OCI-LY7 (cell line): ENCODE data around the gene UNC5B. TPM values are rescaled to one million over a fixed set of nuclear protein-coding genes. Genes with fewer than 3 reads are reported as not detected.

Experiments used
- BruUV-seq: library from RNA; stranded (reverse); fragments of 400-500 nt; replicated peaks from 2 replicates; lab custom pipeline; 2021; lab: Mats Ljungman, UMichigan
- CTCF ChIA-PET: fragments of 300-600 bp; sonication (Branson Sonifier 250); formaldehyde crosslinking; loops from one replicate; lab custom pipeline; 2022; ENCODE audit warnings: antibody characterized with exemption; ENCODE audit not compliant: unreplicated experiment; lab: Charles Lee
- POLR2A ChIA-PET: fragments of 300-600 bp; sonication (Branson Sonifier 250); formaldehyde crosslinking; loops from one replicate; lab custom pipeline; 2022; ENCODE audit warnings: antibody characterized with exemption; lab: Charles Lee
- DNase-seq: peaks from one replicate; pipeline ENCODE4 v3.0.0-alpha.2; 2015; ENCODE audit warnings: low spot score
- H2AFZ ChIP-seq: fragments of 200-600 bp; sonication (generic), shearing (Covaris generic); 2 replicates; pipeline ENCODE4 v1.6.1; 2014; ENCODE audit warnings: mild to moderate bottlenecking, antibody characterized with exemption, low read length, moderate library complexity
- H3K27ac ChIP-seq: fragments of 200-600 bp; sonication (generic); 2 replicates; pipeline ENCODE4 v1.5.1; 2014; ENCODE audit warnings: mixed run types, low read depth, mild to moderate bottlenecking, moderate library complexity, low read length, inconsistent platforms; ENCODE audit not compliant: poor library complexity, severe bottlenecking
- H3K36me3 ChIP-seq: fragments of 200-600 bp; sonication (generic); 2 replicates; pipeline ENCODE4 v1.6.1; 2014; ENCODE audit warnings: mild to moderate bottlenecking, antibody characterized with exemption, low read length, moderate library complexity, mixed read lengths; ENCODE audit not compliant: insufficient read depth
- H3K4me1 ChIP-seq: fragments of 200-600 bp; sonication (generic); 2 replicates; pipeline ENCODE4 v1.5.1; 2014; ENCODE audit warnings: mild to moderate bottlenecking, low read length; ENCODE audit not compliant: insufficient read depth, poor library complexity, severe bottlenecking
- H3K4me2 ChIP-seq: fragments of 200-600 bp; sonication (generic); 2 replicates; pipeline ENCODE4 v1.6.1; 2014; ENCODE audit warnings: mild to moderate bottlenecking, low read length
- H3K4me3 ChIP-seq: fragments of 200-600 bp; sonication (generic); 2 replicates; pipeline ENCODE4 v1.5.1; 2014; ENCODE audit warnings: mild to moderate bottlenecking, low read depth, low read length; ENCODE audit not compliant: poor library complexity, severe bottlenecking
- H3K79me2 ChIP-seq: fragments of 200-600 bp; sonication (generic); 2 replicates; pipeline ENCODE4 v1.6.1; 2016; ENCODE audit warnings: low read depth, mild to moderate bottlenecking, low read length, moderate library complexity, mixed read lengths; ENCODE audit not compliant: insufficient read depth
- H3K9me2 ChIP-seq: fragments of 200-600 bp; sonication (generic); 2 replicates; pipeline ENCODE4 v1.6.1; 2016; ENCODE audit warnings: mild to moderate bottlenecking, low read length, mixed read lengths; ENCODE audit not compliant: insufficient read depth
- H3K9me3 ChIP-seq: fragments of 200-600 bp; sonication (generic); 2 replicates; pipeline ENCODE4 v1.6.1; 2014; ENCODE audit warnings: mild to moderate bottlenecking, mixed run types, low read length, mixed read lengths
- H4K20me1 ChIP-seq: fragments of 200-600 bp; sonication (generic); 2 replicates; pipeline ENCODE4 v1.6.1; 2014; ENCODE audit warnings: mild to moderate bottlenecking, antibody characterized with exemption, low read length, moderate library complexity, mixed read lengths; ENCODE audit not compliant: insufficient read depth
- EZH2phosphoT487 ChIP-seq: fragments of 200-600 bp; sonication (generic); IDR thresholded peaks from 2 replicates; pipeline ENCODE4 v1.6.1; 2018; ENCODE audit warnings: low read depth, borderline replicate concordance, mild to moderate bottlenecking, mixed run types, antibody characterized with exemption, low read length, moderate library complexity, mixed read lengths
- intact Hi-C: fragments of 100-400 bp; cut with micrococcal nuclease; formaldehyde crosslinking; loops from one replicate; pipeline ENCODE4 v1.10.0; 2022; ENCODE audit not compliant: unreplicated experiment
- total RNA-seq, 2 experiments: library from RNA; depleted of rRNA in 1 of 2; stranded (reverse); fragments of >200 nt in 1 of 2; shearing (Covaris generic) in 1 of 2; gene quantifications; 2 replicates each; pipeline ENCODE4 v1.2.3, GENCODE V29; 2014 to 2022
- TF ChIP-seq, protein P1 (sequence below): fragments of 200-600 bp; sonication (generic); conservative IDR thresholded peaks from 2 replicates; pipeline ENCODE4 v1.5.1; 2014; ENCODE audit warnings: mild to moderate bottlenecking, antibody characterized with exemption, low read length, moderate library complexity, mixed read lengths

UNC5B gene
- total RNA-seq, 2 experiments from 2014 or later, result not detected

DNA sequence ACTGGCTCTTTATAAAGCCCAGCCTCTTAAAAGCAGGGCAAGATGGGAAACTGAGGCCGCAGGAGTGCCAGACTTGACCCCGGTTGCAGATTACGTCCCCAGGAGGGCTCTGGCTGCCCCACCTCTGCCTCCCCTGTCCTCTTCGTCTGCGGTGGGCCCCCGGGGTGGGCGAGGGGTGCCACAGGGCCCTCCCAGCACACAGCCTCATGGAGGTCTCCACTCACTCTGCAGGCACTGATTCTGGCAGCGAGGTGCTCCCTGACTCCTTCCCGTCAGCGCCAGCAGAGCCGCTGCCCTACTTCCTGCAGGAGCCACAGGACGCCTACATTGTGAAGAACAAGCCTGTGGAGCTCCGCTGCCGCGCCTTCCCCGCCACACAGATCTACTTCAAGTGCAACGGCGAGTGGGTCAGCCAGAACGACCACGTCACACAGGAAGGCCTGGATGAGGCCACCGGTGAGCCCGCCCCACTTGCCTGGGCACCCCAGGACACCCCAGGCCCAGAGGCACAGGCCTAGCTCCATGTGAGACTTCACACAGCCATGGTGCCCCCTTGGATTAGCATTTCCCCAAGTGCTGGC lies 67.3 kb downstream of the UNC5B start:
- H3K4me2 ChIP-seq, result no peak overlapping the region
- H3K79me2 ChIP-seq, result no peaks in the 10 kb centered on the region
- intact Hi-C loops, result no loop called here
- no peak overlapping the region for H3K27ac ChIP-seq
- no peak overlapping the region for H2AFZ ChIP-seq
- DNase-seq, result no peak
- H3K4me3 ChIP-seq, result no peak overlapping the region
- TF ChIP-seq, protein P1, sequence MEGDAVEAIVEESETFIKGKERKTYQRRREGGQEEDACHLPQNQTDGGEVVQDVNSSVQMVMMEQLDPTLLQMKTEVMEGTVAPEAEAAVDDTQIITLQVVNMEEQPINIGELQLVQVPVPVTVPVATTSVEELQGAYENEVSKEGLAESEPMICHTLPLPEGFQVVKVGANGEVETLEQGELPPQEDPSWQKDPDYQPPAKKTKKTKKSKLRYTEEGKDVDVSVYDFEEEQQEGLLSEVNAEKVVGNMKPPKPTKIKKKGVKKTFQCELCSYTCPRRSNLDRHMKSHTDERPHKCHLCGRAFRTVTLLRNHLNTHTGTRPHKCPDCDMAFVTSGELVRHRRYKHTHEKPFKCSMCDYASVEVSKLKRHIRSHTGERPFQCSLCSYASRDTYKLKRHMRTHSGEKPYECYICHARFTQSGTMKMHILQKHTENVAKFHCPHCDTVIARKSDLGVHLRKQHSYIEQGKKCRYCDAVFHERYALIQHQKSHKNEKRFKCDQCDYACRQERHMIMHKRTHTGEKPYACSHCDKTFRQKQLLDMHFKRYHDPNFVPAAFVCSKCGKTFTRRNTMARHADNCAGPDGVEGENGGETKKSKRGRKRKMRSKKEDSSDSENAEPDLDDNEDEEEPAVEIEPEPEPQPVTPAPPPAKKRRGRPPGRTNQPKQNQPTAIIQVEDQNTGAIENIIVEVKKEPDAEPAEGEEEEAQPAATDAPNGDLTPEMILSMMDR, result no peak
- no peak for TF ChIP-seq EZH2phosphoT487
- no peaks in the 10 kb centered on the region for H4K20me1 ChIP-seq
- ChIA-PET POLR2A (no interaction called here), CTCF (no interaction called here)
- H3K9me3 ChIP-seq, result no peaks in the 10 kb centered on the region
- H3K4me1 ChIP-seq, result no peaks in the 10 kb centered on the region
- no peaks in the 10 kb centered on the region for H3K9me2 ChIP-seq
- BruUV-seq, result no TSS peak
- H3K36me3 ChIP-seq, result no peaks in the 10 kb centered on the region

DNA sequence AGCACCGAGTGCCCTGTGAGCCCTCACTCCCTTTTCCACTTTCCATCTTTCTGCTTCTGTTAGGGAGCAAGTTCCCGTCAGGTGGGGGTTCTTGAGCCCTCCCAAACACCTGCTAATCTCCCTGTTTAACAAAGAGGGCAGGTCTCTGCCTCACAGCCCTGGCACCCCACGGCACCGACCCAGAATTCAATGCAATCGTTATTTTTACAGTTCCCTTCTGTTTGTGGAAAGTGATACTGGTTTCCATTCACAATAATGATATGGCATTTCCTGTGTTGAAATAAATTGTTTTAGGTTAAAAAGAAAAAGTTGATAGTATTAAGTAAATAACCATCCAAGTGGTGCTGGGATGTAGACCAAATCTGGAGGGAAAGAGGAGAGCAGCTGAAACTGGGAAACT lies 67.8 kb downstream of the UNC5B start:
- Histone ChIP-seq H3K27ac (no peak overlapping the region), H3K4me2 (no peak overlapping the region), H3K79me2 (no peaks in the 10 kb centered on the region), H3K4me3 (no peak overlapping the region), H3K9me3 (no peaks in the 10 kb centered on the region), H4K20me1 (no peaks in the 10 kb centered on the region), H2AFZ (no peak overlapping the region), H3K36me3 (no peaks in the 10 kb centered on the region), H3K4me1 (no peaks in the 10 kb centered on the region), H3K9me2 (no peaks in the 10 kb centered on the region)
- ChIA-PET POLR2A (no interaction called here), CTCF (no interaction called here)
- intact Hi-C loops, result no loop called here
- no peak for DNase-seq
- no peak for TF ChIP-seq EZH2phosphoT487
- TF ChIP-seq, protein P1, result no peak
- no TSS peak for BruUV-seq

DNA sequence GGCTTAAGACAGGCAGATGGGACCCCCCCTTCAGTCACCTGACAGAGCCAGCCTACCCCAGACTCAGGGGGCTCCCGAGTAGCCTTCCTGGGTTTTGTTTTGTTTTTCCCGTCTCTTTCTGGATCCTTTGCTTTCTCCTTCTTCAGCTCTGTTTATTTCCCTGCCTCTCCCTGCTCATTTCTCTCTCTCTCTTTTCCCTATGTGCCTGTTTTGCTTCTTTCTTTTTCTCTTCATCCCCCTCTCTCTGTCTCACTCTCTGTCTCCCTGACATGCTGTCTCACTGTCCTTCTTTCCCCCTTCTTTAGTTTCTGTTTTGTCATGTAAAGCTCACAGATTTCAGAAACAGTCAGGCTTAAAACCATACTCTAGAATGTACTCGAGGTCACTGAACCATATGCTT lies 68.5 kb downstream of the UNC5B start:
- no TSS peak for BruUV-seq
- H3K36me3 ChIP-seq, result no peaks in the 10 kb centered on the region
- no peaks in the 10 kb centered on the region for H3K79me2 ChIP-seq
- intact Hi-C loops, result no loop called here
- no peak overlapping the region for H2AFZ ChIP-seq
- DNase-seq, result no peak
- ChIA-PET CTCF (no interaction called here), POLR2A (no interaction called here)
- H3K9me3 ChIP-seq, result no peaks in the 10 kb centered on the region
- H4K20me1 ChIP-seq, result no peaks in the 10 kb centered on the region
- no peaks in the 10 kb centered on the region for H3K4me1 ChIP-seq
- H3K27ac ChIP-seq, result no peak overlapping the region
- no peak overlapping the region for H3K4me3 ChIP-seq
- no peak overlapping the region for H3K4me2 ChIP-seq
- H3K9me2 ChIP-seq, result no peaks in the 10 kb centered on the region
- TF ChIP-seq, protein P1, result no peak
- TF ChIP-seq EZH2phosphoT487, result no peak
